ENCODE measurements around the gene SEL1L3.
"Not testable (repeated sequence)": the region's sequence is repeated elsewhere in the genome, so short reads cannot be mapped to it uniquely, and the experiment has no call there.

The SEL1L3 gene

GRCh38 chr4:25879587-25879986 is 16.8 kb upstream of the SEL1L3 start:
- DNase-seq (ENCODE audit: low spot score): no peak

GRCh38 chr4:25879091-25879584 is 16.4 kb upstream of the SEL1L3 start:
- no peak for DNase-seq (ENCODE audit: low spot score)

GRCh38 chr4:25878676-25879075 is 15.9 kb upstream of the SEL1L3 start:
- no peak for DNase-seq (ENCODE audit: low spot score)

GRCh38 chr4:25875281-25875745 is 12.5 kb upstream of the SEL1L3 start:
- DNase-seq (ENCODE audit: low spot score): no peak

- DNase-seq (ENCODE audit: low spot score): no peak
These were observed 11.9 kb upstream of the SEL1L3 start for GRCh38 chr4:25874655-25875054.

GRCh38 chr4:25873632-25874129 is 10.9 kb upstream of the SEL1L3 start:
- no peak for DNase-seq (ENCODE audit: low spot score)

- DNase-seq (ENCODE audit: low spot score): no peak
These were observed 10.3 kb upstream of the SEL1L3 start for GRCh38 chr4:25872851-25873631.

GRCh38 chr4:25870081-25870480 is 7.3 kb upstream of the SEL1L3 start:
- DNase-seq (ENCODE audit: low spot score): no peak

- DNase-seq (ENCODE audit: low spot score): no peak
These were observed 5.0 kb upstream of the SEL1L3 start for GRCh38 chr4:25867781-25868294.

GRCh38 chr4:25866401-25866800 is 3.6 kb upstream of the SEL1L3 start:
- DNase-seq (ENCODE audit: low spot score): not testable (repeated sequence)

- no peak for DNase-seq (ENCODE audit: low spot score)
These were observed 2.8 kb upstream of the SEL1L3 start for GRCh38 chr4:25865586-25865985.

GRCh38 chr4:25863831-25864418 is 1.1 kb upstream of the SEL1L3 start:
- no peak for DNase-seq (ENCODE audit: low spot score)

GRCh38 chr4:25863347-25863784 is 578 bp upstream of the SEL1L3 start:
- no peak for DNase-seq (ENCODE audit: low spot score)

GRCh38 chr4:25861951-25862410 is 807 bp downstream of the SEL1L3 start:
- peak; percentile 64 for DNase-seq (ENCODE audit: low spot score)

- DNase-seq (ENCODE audit: low spot score): no peak
These were observed 1.4 kb downstream of the SEL1L3 start for GRCh38 chr4:25861280-25861950.

- DNase-seq (ENCODE audit: low spot score): peak; percentile 34
These were observed 2.1 kb downstream of the SEL1L3 start for GRCh38 chr4:25860586-25861279.

GRCh38 chr4:25859429-25860148 is 3.2 kb downstream of the SEL1L3 start:
- DNase-seq (ENCODE audit: low spot score): peak; percentile 62

- DNase-seq (ENCODE audit: low spot score): no peak
These were observed 4.9 kb downstream of the SEL1L3 start for GRCh38 chr4:25857851-25858400.

- no peak for DNase-seq (ENCODE audit: low spot score)
These were observed 5.4 kb downstream of the SEL1L3 start for GRCh38 chr4:25857403-25857802.

- no peak for DNase-seq (ENCODE audit: low spot score)
These were observed 6.0 kb downstream of the SEL1L3 start for GRCh38 chr4:25856756-25857155.

GRCh38 chr4:25852103-25852502 is 10.7 kb downstream of the SEL1L3 start:
- no peak for DNase-seq (ENCODE audit: low spot score)
